ENCODE measurements around the gene VPS72. TPM values are rescaled to one million over a fixed set of nuclear protein-coding genes. Genes with fewer than 3 reads are reported as not detected.

The VPS72 gene
- total and polyA plus RNA-seq, 2 donors (not counting 3 experiments of a cell fraction or from before 2014, with no cell fraction given): 76.2 to 85.2 TPM

DNA sequence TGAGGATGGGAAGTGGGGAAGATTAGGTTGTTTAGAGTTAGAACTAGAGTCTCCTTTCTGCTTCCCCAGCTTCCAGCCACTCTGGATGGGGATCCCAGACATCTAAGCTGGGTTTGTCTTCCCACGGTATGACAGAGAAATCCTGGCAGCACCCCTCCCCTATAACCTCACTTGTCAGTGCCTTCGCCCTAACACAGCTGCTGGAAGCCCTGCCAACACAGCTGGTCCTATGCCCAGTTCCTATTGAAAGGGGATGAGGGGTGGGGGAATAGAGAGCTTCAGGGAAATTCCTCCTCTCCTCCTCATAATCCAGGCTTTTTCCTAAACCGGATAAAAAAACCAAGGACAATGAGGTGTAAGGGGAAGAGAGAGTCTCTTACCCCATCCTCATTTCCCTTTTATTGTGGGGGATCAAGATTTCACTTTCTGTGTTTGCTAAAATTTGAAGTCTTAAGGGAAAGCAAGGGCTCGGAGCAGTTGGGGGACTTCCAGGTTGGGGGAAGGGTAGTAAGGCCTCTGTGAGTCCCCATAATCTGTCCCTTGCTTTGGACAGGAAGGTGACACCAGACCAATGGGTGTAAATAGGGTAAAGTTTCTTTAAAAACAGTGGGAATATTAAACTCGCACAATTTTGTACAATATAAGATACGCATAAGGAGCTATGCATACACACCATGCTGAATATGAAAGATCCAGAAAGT lies 14.8 kb downstream of the VPS72 start:
- POLR2A ChIA-PET: no interaction called here
- Histone ChIP-seq H3K36me3 (ENCODE audit: control insufficient read depth in 2 of 2, extremely low read depth in 1 of 2, insufficient read depth in 2 of 2, low read length in 2 of 2) (peaks cover 12 to 26% of the 10 kb centered on the region in 2 experiments), H3K4me2 (ENCODE audit: insufficient read depth, low read length) (no peak overlapping the region), H4K20me1 (replicated peaks; ENCODE audit: control insufficient read depth, extremely low read depth, insufficient read depth, low read length) (no peaks in the 10 kb centered on the region), H2AFZ (ENCODE audit: low read depth, low read length) (no peak overlapping the region), H3K9ac (replicated peaks; ENCODE audit: extremely low read depth, insufficient read depth, low read length) (no peak overlapping the region), H3K27me3 (ENCODE audit: control insufficient read depth in 2 of 2, insufficient read depth in 2 of 2, low read length in 2 of 2) (no peaks in the 10 kb centered on the region), H3K4me1 (ENCODE audit: control insufficient read depth, extremely low read depth, insufficient read depth, low read length) (no peaks in the 10 kb centered on the region), H3K9me1 (replicated peaks; ENCODE audit: control insufficient read depth, extremely low read depth, insufficient read depth, low read length) (no peaks in the 10 kb centered on the region), H3K27ac (ENCODE audit: insufficient read depth, low read depth, low read length) (no peak overlapping the region), H3K9me3 (replicated peaks; ENCODE audit: control insufficient read depth, insufficient read depth, low read length) (no peaks in the 10 kb centered on the region), H3K4me3 (replicated peaks in 1 of 3; ENCODE audit: insufficient read depth in 1 of 3, low read depth in 1 of 3, low read length in 3 of 3) (no peak overlapping the region), H3K79me2 (ENCODE audit: control insufficient read depth, insufficient read depth, low read length) (no peaks in the 10 kb centered on the region)
- no peak for DNase-seq (ENCODE audit: low read depth, low spot score)
- dilution Hi-C loops (cut with MboI; ENCODE audit: extremely low pct_ligation_motif_present, low sequenced_read_pairs) (no loop called here), intact Hi-C loops (cut with micrococcal nuclease) (no loop called here)
- CTCF ChIA-PET: interaction anchor here (3.5 kb wide), 1 partner anchor 75 kb away, joined by 36 read pairs; no protein-coding TSS in a partner anchor
- FAIRE-seq: no peak
- no TSS peak for BruUV-seq (replicated peaks)
- TF ChIP-seq EZH2 (IDR thresholded peaks at IDR 0.05; ENCODE audit: borderline replicate concordance, low read depth, low read length, severe bottlenecking): no peak
- TF ChIP-seq, protein P1, sequence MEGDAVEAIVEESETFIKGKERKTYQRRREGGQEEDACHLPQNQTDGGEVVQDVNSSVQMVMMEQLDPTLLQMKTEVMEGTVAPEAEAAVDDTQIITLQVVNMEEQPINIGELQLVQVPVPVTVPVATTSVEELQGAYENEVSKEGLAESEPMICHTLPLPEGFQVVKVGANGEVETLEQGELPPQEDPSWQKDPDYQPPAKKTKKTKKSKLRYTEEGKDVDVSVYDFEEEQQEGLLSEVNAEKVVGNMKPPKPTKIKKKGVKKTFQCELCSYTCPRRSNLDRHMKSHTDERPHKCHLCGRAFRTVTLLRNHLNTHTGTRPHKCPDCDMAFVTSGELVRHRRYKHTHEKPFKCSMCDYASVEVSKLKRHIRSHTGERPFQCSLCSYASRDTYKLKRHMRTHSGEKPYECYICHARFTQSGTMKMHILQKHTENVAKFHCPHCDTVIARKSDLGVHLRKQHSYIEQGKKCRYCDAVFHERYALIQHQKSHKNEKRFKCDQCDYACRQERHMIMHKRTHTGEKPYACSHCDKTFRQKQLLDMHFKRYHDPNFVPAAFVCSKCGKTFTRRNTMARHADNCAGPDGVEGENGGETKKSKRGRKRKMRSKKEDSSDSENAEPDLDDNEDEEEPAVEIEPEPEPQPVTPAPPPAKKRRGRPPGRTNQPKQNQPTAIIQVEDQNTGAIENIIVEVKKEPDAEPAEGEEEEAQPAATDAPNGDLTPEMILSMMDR (IDR thresholded peaks at IDR 0.05; ENCODE audit: extremely low read depth in 1 of 2, insufficient read depth in 1 of 2, low read depth in 1 of 2, low read length in 2 of 2): no peak
- no peak for TF ChIP-seq FOS (IDR thresholded peaks at IDR 0.05; ENCODE audit: borderline replicate concordance, insufficient read depth, low read length)
- TF ChIP-seq MYC (IDR thresholded peaks at IDR 0.05; ENCODE audit: low read depth, low read length): no peak
- TF ChIP-seq, protein P2, sequence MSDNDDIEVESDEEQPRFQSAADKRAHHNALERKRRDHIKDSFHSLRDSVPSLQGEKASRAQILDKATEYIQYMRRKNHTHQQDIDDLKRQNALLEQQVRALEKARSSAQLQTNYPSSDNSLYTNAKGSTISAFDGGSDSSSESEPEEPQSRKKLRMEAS (IDR thresholded peaks at IDR 0.05; ENCODE audit: insufficient read depth, insufficient read length): no peak
- TF ChIP-seq POLR2AphosphoS5 (IDR thresholded peaks at IDR 0.05; ENCODE audit: insufficient read depth, low read depth, low read length): no peak
- TF ChIP-seq JUN (IDR thresholded peaks at IDR 0.05; ENCODE audit: borderline replicate concordance, insufficient read depth, insufficient read length, low read depth): no peak
- no peak for TF ChIP-seq POLR2A (IDR thresholded peaks at IDR 0.05; ENCODE audit: low read depth, low read length)
- TF ChIP-seq GATA2 (IDR thresholded peaks at IDR 0.05; ENCODE audit: insufficient read depth, insufficient read length, low read depth, low read length): no peak
